Muscle of leg (tissue), 11 donors: ENCODE results near the gene PFKFB3. TPM values are rescaled to one million over a fixed set of nuclear protein-coding genes. Genes with fewer than 3 reads are reported as not detected.
A peak's percentile ranks its signal among the peaks of the same experiment; 100 is the strongest.
"Not testable (repeated sequence)": the region's sequence is repeated elsewhere in the genome, so short reads cannot be mapped to it uniquely, and the experiment has no call there.

ENCODE experiments used
- DNase-seq: peaks from one replicate; pipeline ENCODE4 v3.0.0; 2013
- H3K27ac ChIP-seq: one replicate; pipeline ENCODE4 v1.5.1; 2013; ENCODE audit warnings: mild to moderate bottlenecking, low read length, control low read depth
- H3K27me3 ChIP-seq: one replicate; pipeline ENCODE4 v1.6.1; 2013; ENCODE audit warnings: low read length; ENCODE audit not compliant: control insufficient read depth, insufficient read depth
- H3K36me3 ChIP-seq: one replicate; pipeline ENCODE4 v1.6.1; 2013; ENCODE audit warnings: low read length; ENCODE audit not compliant: control insufficient read depth, insufficient read depth
- H3K4me1 ChIP-seq: one replicate; pipeline ENCODE4 v1.6.1; 2013; ENCODE audit warnings: low read length; ENCODE audit not compliant: control insufficient read depth, insufficient read depth
- H3K4me3 ChIP-seq: one replicate; pipeline ENCODE4 v1.5.1; 2013; ENCODE audit warnings: low read length, control low read depth
- H3K9me3 ChIP-seq: replicated peaks from 2 replicates; pipeline ENCODE4 v1.6.1; 2013; ENCODE audit warnings: low read depth, low read length; ENCODE audit not compliant: control insufficient read depth
- WGBS: methylation state at CpG from one replicate; pipeline ENCODE4 v1.1.5; 2013; ENCODE audit warnings: missing lambda C conversion rate; ENCODE audit not compliant: insufficient coverage; 5-methylcytosine and 5-hydroxymethylcytosine counted together
- polyA plus RNA-seq, 8 donors: library from polyadenylated mRNA; unstranded; fragments of 120-200 nt; gene quantifications; one replicate each; pipeline versions ENCODE4 v1.2.1 to v1.2.3, GENCODE V29; 2013; ENCODE audit warnings: inconsistent platforms in 1 of 8, low replicate concordance in 1 of 8; ENCODE audit not compliant: insufficient read length in 8 of 8, insufficient read depth in 1 of 8
- total RNA-seq: library from RNA; stranded (reverse); fragments of 120-200 nt; gene quantifications from one replicate; pipeline ENCODE4 v1.2.4, GENCODE V29; 2013

Gene PFKFB3
- total and polyA plus RNA-seq, 9 donors, result 10.5 to 16.5 (median 12.7) TPM

DNA sequence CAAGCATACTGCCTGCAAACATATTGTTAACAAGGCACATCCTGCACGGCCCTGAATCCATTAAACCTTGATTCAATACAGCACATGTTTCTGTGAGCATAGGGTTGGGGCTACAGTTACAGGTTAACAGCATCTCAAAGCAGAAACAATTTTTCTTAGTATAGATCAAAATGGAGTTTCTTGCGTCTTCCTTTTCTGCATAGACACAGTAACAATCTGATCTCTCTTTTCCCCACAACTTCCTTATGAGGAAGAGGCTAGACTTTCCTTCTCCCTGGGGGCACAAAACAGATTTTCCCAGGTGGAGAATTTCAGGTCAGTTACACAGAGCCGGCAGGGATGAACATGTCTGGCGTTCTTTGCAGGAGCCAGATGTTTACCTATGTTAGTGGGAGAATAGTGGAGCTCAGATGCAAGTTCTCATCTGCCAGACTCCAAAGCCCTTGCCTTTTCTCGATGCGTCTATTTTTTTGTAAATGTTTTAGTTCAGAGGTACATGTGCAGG lies 37.5 kb upstream of the PFKFB3 start:
- H3K27ac ChIP-seq, result peak overlapping the region; percentile 7
- H3K27me3 ChIP-seq, result no peaks in the 10 kb centered on the region
- peaks cover 18% of the 10 kb centered on the region for H3K36me3 ChIP-seq
- WGBS, result 50% methylated on average over 1 of the region's 6 CpGs
- H3K4me1 ChIP-seq, result peaks cover 26% of the 10 kb centered on the region
- no peak overlapping the region for H3K4me3 ChIP-seq
- no peak for DNase-seq
- H3K9me3 ChIP-seq, result no peaks in the 10 kb centered on the region

DNA sequence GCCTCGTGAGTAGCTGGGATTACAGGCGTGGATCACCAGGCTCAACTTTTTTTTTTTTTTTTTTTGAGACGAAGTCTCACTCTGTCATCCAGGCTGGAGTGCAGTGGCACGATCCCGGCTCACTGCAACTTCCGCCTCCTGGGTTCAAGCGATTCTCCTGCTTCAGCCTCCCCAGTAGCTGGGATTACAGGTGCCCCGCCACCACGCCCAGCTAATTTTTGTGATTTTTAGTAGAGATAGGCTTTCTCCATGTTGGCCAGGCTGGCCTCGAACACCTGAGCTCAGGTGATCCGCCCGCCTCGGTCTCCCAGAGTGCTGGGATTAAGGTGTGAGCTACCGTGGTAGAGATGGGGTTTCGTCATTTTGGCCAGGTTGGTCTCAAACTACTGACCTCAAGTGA lies 36.8 kb upstream of the PFKFB3 start:
- not testable (repeated sequence) for H3K9me3 ChIP-seq, DNase-seq, H3K4me3 ChIP-seq, H3K27ac ChIP-seq, H3K27me3 ChIP-seq
- 95% methylated on average over 7 of the region's 15 CpGs for WGBS
- Histone ChIP-seq H3K4me1 (peaks cover 32% of the 10 kb centered on the region), H3K36me3 (peaks cover 18% of the 10 kb centered on the region)

- Histone ChIP-seq H3K27ac (no peak overlapping the region), H3K9me3 (no peaks in the 10 kb centered on the region), H3K4me3 (no peak overlapping the region), H3K4me1 (peaks cover 47% of the 10 kb centered on the region), H3K36me3 (peaks cover 18% of the 10 kb centered on the region), H3K27me3 (no peaks in the 10 kb centered on the region)
- whole genome bisulfite sequencing, result no CpG with 5 or more reads among the region's 2 CpGs
- DNase-seq, result no peak
These were observed 35.3 kb upstream of the PFKFB3 start for GRCh38 chr10:6167456-6167855.

DNA sequence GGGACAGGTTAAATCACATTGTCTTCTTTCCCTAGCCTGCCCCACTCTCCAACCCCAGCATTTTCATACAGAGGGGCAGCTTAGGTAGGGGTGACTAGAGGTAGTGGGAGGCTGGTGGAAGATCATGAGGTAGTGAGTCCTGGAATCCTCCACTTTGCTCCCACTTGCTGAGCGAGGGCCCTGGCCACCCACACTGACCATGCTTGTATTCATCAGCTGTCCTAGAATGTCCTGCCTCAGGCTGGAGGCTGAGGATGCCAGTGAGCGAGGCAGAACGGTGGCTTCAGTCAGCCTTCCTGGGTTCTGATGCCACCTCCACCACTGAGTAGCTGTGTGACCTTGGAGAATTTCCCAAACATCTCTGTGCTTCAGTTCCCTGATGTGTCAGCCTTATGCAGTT lies 34.6 kb upstream of the PFKFB3 start:
- Histone ChIP-seq H3K27me3 (no peaks in the 10 kb centered on the region), H3K27ac (no peak overlapping the region), H3K4me1 (peaks cover 44% of the 10 kb centered on the region), H3K36me3 (peaks cover 18% of the 10 kb centered on the region), H3K9me3 (no peaks in the 10 kb centered on the region), H3K4me3 (no peak overlapping the region)
- no peak for DNase-seq
- 92% methylated on average over 3 of the region's 3 CpGs for WGBS

DNA sequence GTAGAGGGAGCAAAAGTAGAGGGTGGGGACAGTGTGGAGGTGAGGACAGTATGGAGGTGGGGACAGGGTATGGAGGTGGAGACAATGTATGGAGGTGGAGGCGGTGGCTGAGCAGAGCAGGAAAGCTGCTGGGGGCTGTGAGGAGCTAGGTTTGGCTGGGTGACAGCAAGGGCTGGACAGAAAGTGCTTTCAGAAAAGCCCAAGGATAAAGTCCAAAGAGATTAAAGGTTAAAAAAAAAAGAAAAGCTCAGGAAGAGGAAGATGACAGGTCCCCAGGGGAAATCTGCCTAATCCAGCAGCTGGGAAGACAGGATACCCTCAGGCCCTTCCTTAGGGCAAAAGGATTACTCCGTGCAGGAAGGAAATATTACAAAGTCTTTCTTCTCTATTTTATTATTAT lies 32.1 kb upstream of the PFKFB3 start:
- Histone ChIP-seq H3K9me3 (no peaks in the 10 kb centered on the region), H3K27me3 (no peaks in the 10 kb centered on the region), H3K4me1 (peaks cover 50% of the 10 kb centered on the region), H3K36me3 (peaks cover 16% of the 10 kb centered on the region), H3K27ac (peak overlapping the region; percentile 42), H3K4me3 (no peak overlapping the region)
- no peak for DNase-seq
- 56% methylated on average over 1 of the region's 2 CpGs for WGBS

DNA sequence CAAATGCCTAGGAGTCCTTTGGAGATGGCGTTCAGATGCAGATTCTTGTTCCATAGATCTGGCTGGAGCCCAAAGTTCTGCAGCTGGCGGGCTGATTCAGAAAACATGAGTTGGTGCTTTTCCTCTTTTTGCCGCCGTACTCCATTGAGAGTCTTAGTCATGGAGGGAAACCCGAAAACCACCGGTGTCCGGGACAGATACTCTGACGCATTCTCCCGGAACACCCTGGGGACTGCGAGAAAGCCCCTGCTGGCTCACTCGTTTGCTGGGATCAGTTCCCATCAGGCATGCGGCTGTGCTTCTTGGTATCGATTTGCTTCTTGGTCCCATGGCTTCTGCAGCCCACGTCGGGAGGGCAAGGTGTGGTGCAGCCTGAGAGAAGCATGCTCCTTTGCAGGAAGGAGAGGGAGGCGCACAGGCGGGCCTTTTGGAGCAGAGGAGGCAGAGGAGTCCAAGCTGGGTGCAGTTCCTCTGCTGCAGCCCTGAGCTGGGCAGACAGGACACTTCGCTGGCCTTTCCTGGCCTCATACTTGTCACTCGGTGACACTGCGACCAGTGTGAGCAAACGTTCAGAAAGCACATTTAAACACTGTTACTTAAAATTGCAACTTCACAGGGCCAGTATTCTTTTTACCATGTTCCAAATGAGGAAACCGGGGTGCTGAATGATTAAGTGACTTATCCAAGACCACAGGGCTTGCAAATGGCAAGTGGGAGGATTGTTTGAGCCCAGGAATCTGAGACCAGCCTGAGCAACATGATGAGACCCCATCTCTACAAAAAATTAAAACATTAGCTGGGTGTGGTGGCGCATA lies 30.6 kb upstream of the PFKFB3 start:
- Histone ChIP-seq H3K36me3 (peaks cover 7% of the 10 kb centered on the region), H3K27me3 (no peaks in the 10 kb centered on the region), H3K4me3 (no peak overlapping the region), H3K9me3 (no peaks in the 10 kb centered on the region), H3K4me1 (peaks cover 61% of the 10 kb centered on the region), H3K27ac (peak overlapping the region; percentile 71)
- peak; percentile 85 for DNase-seq
- WGBS, result 39% methylated on average over 16 of the region's 23 CpGs

GRCh38 chr10:6173203-6173602 lies 29.5 kb upstream of the PFKFB3 start:
- Histone ChIP-seq H3K9me3 (no peaks in the 10 kb centered on the region), H3K27ac (no peak overlapping the region), H3K36me3 (peaks cover 5% of the 10 kb centered on the region), H3K4me1 (peaks cover 66% of the 10 kb centered on the region), H3K4me3 (no peak overlapping the region), H3K27me3 (no peaks in the 10 kb centered on the region)
- WGBS, result 68% methylated on average over 5 of the region's 8 CpGs
- no peak for DNase-seq

DNA sequence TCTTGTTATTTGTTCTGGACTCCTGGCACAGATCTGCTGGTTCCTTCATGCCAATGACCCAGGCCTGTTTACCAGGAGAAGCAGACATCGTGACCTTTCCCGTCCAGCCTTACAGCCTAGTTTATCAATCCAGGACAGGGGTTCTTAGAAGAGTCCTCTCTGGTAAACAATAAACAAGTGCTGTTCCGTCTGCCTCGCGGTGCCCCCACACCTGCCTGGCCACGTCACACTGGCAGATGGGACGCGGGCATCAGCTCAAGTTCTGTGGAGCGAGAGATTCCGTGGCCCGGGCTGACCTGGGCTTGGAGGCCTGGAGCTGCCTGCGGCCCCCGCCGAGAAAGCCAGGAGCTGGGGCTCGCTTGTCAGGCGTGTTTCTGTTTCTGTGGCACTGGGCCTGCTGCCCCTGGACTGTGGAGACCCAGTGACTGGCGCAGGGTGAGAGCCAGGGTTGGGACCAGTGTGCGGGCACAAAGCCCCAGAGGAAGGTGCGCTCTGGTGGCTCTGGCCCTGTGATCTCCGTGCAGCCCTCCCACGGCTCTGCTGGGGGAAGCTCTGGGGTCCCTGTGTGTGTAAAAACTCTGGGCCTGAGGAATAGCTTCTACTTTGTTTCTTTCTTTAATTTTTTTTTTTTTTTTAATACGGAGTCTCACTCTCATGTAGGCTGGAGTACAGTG lies 28.4 kb upstream of the PFKFB3 start:
- Histone ChIP-seq H3K27ac (peak overlapping the region; percentile 68), H3K36me3 (no peaks in the 10 kb centered on the region), H3K4me3 (no peak overlapping the region), H3K4me1 (peaks cover 74% of the 10 kb centered on the region), H3K27me3 (peaks cover 4% of the 10 kb centered on the region), H3K9me3 (no peaks in the 10 kb centered on the region)
- WGBS, result 81% methylated on average over 17 of the region's 22 CpGs
- DNase-seq, result peak; percentile 44

GRCh38 chr10:6175329-6176055 lies 27.2 kb upstream of the PFKFB3 start:
- Histone ChIP-seq H3K36me3 (no peaks in the 10 kb centered on the region), H3K4me3 (no peak overlapping the region), H3K27ac (no peak overlapping the region), H3K9me3 (no peaks in the 10 kb centered on the region), H3K27me3 (peaks cover 8% of the 10 kb centered on the region), H3K4me1 (peaks cover 72% of the 10 kb centered on the region)
- WGBS, result 86% methylated on average over 12 of the region's 16 CpGs
- DNase-seq, result no peak

DNA sequence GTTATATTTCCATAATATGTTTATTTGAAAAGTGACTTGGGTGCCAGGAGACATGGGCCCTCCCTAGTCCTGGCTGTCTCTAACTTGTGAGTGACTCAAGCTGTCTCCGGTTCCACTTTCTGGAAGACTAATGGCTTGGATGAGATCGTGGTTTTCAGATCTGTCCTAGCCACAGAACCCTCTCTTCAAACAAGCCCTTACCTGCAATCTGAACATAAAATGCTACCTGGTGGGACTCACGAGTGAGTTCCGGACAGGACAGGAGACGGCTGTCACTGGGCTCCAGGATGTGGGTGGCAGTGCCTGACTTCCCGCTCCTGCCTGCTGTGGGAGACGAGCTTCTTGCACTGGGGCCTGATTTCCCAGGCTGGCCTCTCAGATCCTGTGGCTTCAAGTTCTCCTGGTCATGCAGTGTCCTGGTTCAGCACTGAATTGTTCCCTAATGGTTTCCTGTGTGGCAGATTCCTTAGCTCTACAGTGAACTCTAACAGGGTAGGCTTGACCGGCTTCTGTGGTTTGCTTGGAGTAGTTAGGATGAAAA lies 26.0 kb upstream of the PFKFB3 start:
- no peaks in the 10 kb centered on the region for H3K36me3 ChIP-seq
- peaks cover 8% of the 10 kb centered on the region for H3K27me3 ChIP-seq
- H3K4me3 ChIP-seq, result no peak overlapping the region
- H3K27ac ChIP-seq, result no peak overlapping the region
- DNase-seq, result no peak
- H3K9me3 ChIP-seq, result no peaks in the 10 kb centered on the region
- WGBS, result 66% methylated on average over 7 of the region's 8 CpGs
- H3K4me1 ChIP-seq, result peaks cover 60% of the 10 kb centered on the region
